ENCODE data around the gene KCNAB3.

Gene KCNAB3

DNA sequence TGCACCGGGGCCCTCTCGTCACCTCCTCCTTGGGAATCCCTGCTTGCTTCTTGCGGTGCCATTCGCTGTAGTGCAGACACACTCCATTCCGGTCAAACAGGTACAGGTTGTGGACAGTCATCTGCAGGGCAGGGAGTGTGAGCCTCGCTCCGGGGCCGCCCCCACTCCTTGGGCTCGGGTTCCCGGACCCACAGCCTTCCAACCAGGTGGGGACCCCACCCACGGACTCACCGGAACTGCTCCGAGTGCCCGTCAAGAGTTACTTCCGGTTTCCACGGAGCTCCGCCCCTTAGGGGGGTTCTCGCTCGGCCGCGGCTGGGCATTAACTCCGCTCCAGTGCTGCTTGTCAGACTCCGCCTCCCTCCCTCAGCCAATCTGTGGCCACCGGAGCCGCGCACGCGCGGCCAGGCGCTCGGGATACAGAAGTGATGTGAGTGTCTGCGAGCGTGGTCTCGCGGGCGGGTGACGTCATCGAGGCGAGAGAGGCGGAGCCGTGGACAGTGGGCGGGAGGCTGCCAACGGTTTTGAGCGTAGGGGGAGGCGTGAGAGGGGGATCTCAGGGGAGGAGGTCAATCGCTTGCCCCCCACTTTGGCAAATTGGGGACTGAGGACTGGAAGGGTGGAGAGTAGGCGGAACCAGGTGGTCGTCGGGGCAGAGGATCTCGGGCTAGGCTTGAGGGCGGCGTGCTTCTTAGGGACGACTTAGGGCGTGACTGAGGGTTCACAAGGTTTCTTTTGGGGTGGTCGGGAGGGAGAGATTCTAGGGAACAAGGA is 2.2 kb upstream of the KCNAB3 start, which contains the start of the genes CNTROB and TRAPPC1:
Gene CNTROB (plus strand): TSS at position 498 of the 774 bp plus-strand sequence. CDS start 874 bp downstream, outside the sequence.
Gene TRAPPC1 (minus strand): TSS at position 238 of the 774 bp plus-strand sequence. CDS start 117 bp downstream, at position 121.
- DNase-seq (ENCODE audit: low spot score), result peak; percentile 100
- in situ Hi-C loops (cut with MboI; ENCODE audit: low sequenced_read_pairs, unreplicated experiment), result no loop called here

DNA sequence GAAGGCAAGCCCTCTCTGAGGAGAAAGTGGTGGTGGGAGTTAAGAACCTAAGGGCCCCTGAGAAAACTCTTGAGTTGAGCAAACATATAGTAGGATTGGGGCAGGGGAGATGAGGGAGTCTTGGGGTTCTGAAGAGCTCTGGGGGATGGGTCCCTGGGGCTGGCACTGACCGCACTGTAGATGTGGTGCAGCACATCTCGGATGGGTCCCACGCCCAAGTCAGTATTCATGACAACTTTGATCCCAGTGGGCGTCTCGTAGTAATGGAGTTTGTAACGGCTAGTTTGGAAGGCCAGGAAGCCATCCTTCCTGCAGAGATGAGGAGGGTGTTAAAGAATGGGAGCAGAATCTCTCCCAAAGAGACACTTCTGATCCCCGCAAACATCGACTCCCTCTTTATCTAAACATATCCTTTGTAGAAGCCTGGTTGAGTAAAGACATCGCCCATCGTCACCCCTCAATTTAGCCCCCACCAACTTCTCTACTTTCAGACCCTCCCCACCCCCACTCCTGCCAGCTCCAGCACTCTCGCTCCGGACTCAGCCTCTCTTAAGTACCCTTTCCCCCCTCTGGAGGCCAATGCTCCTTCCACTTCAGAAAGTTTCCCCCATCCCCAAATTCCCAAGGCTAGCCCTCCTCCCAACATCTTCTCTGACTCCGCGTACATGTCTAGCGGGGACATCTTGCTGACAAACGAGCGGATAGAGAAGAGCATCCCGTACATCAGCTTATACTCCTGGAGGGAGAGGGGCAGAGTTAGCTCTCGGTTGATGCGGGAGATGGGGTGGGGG is 1.4 kb upstream of the KCNAB3 start:
- no peak for DNase-seq (ENCODE audit: low spot score)
- in situ Hi-C loops (cut with MboI; ENCODE audit: low sequenced_read_pairs, unreplicated experiment), result no loop called here
- TF ChIP-seq, protein P1, sequence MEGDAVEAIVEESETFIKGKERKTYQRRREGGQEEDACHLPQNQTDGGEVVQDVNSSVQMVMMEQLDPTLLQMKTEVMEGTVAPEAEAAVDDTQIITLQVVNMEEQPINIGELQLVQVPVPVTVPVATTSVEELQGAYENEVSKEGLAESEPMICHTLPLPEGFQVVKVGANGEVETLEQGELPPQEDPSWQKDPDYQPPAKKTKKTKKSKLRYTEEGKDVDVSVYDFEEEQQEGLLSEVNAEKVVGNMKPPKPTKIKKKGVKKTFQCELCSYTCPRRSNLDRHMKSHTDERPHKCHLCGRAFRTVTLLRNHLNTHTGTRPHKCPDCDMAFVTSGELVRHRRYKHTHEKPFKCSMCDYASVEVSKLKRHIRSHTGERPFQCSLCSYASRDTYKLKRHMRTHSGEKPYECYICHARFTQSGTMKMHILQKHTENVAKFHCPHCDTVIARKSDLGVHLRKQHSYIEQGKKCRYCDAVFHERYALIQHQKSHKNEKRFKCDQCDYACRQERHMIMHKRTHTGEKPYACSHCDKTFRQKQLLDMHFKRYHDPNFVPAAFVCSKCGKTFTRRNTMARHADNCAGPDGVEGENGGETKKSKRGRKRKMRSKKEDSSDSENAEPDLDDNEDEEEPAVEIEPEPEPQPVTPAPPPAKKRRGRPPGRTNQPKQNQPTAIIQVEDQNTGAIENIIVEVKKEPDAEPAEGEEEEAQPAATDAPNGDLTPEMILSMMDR (IDR thresholded peaks at IDR 0.05; ENCODE audit: borderline replicate concordance, control extremely low read depth, extremely low read depth, insufficient read depth, missing control alignments), result no peak

More for the DNA sequence above, 2.2 kb upstream of the KCNAB3 start, which contains the start of the genes CNTROB and TRAPPC1:
- TF ChIP-seq, protein P1 (IDR thresholded peaks at IDR 0.05; ENCODE audit: borderline replicate concordance, control extremely low read depth, extremely low read depth, insufficient read depth, missing control alignments), result no peak

DNA sequence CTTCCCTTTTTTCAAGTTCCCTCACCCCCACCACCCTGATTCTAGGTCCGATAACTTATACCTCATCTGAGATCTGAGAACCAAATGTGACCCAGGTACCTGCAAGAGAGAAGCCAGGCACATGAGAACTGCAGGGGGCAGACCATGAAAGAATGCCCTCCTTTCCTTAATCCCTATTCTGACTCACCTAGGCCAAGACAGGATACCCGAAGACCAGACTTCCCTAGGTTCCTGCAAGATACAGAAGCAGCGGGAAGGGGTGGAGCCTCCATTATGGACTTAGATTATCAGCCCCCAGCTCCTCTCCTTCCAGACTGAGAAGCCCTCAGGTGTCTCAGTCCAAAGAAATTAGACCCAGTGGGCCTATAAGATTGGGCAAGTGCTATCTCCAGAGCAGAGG is 2.1 kb downstream of the KCNAB3 start:
- TF ChIP-seq, protein P1 (IDR thresholded peaks at IDR 0.05; ENCODE audit: borderline replicate concordance, control extremely low read depth, extremely low read depth, insufficient read depth, missing control alignments), result no peak
- no peak for DNase-seq (ENCODE audit: low spot score)
- in situ Hi-C loops (cut with MboI; ENCODE audit: low sequenced_read_pairs, unreplicated experiment), result no loop called here

DNA sequence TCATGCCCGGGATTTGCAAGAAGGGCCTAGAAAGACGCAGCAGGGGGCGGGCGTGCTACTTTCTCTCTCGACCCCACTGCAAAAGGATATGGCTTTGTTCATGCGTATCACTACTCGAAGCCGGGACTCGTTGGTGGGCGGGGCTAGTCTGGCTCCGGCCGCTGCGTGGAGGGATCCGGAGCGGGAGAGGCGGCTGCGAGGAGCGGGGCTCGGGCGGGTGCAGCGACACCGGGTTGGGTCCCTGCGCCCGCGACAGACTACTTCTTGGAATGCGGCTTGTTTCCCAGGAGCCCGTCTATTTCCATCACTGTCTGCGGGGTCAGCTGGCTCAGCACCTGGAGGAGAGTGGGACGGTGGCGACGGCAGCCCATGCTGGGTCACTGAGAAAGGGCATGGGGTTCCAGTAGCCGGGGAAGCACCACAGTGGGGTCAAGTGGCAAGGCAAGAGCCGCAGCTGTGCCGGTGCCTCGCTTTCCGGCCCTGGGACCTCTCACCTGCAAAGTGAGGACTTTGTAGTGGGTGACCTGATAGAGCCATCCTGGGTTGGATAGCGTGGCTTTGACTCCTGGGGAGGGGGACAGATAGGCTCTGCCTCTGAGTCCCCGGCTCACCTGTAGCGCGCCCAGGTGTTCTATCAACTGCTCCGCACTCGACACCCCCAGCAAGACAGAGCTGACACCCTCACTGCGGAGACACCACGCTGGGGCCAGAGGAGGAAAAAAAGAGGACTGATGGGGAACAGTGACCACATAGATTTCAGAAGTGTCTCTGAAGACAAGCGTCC is 6.6 kb downstream of the KCNAB3 start:
- TF ChIP-seq, protein P1 (IDR thresholded peaks at IDR 0.05; ENCODE audit: borderline replicate concordance, control extremely low read depth, extremely low read depth, insufficient read depth, missing control alignments), result no peak
- in situ Hi-C loops (cut with MboI; ENCODE audit: low sequenced_read_pairs, unreplicated experiment), result no loop called here
- DNase-seq (ENCODE audit: low spot score), result peak; percentile 84

DNA sequence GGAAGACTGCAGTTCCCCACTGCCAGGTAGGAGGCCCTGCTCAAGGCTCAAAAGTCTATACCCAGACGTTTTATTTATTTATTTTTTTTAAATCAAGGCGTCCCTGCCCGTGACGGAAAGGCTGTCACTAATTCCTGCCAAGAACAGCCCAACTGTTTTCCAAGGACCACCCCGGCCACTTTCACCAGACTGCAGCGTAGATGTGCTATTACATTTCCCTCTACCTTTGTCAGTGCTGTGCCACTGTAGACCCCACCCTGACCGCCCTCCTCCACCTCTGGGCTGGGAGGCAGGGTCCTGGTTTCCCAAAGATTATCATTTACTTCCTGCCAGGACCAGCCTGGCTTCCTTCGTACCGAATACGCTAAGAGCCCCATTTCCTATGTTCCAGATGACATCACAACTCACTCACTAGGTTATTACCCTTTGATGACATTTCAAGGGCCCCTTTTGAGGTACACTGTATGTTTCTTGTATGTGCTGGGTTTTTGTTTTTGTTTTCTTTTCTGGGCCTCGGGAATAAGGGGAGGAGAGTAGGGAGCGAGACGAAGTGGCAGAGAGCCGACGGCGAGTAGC is 7.3 kb downstream of the KCNAB3 start:
- TF ChIP-seq, protein P1 (IDR thresholded peaks at IDR 0.05; ENCODE audit: borderline replicate concordance, control extremely low read depth, extremely low read depth, insufficient read depth, missing control alignments), result no peak
- no peak for DNase-seq (ENCODE audit: low spot score)
- in situ Hi-C loops (cut with MboI; ENCODE audit: low sequenced_read_pairs, unreplicated experiment), result no loop called here

Data from GM13976 (cell line).